NCI-H1694 (cell line): ENCODE data around the gene TXNDC15.
"Not testable (repeated sequence)": the region's sequence is repeated elsewhere in the genome, so short reads cannot be mapped to it uniquely, and the experiment has no call there.

Experiments used
- DNase-seq: peaks from one replicate; lab custom pipeline; 2025; lab: John Stamatoyannopoulos, UW

TXNDC15 gene

GRCh38 chr5:134878403-134878802, 4.2 kb downstream of the TXNDC15 start:
- no peak for DNase-seq

GRCh38 chr5:134879456-134879855, 5.3 kb downstream of the TXNDC15 start:
- DNase-seq: no peak

- DNase-seq: not testable (repeated sequence)
Observed at GRCh38 chr5:134880937-134881336, 6.8 kb downstream of the TXNDC15 start.

GRCh38 chr5:134881711-134882110, 7.5 kb downstream of the TXNDC15 start:
- DNase-seq: not testable (repeated sequence)

GRCh38 chr5:134887593-134888159, 13.5 kb downstream of the TXNDC15 start:
- DNase-seq: no peak

- DNase-seq: no peak
Observed at GRCh38 chr5:134889335-134889734, 15.2 kb downstream of the TXNDC15 start.

- no peak for DNase-seq
Observed at GRCh38 chr5:134891473-134891872, 17.3 kb downstream of the TXNDC15 start.

- no peak for DNase-seq
Observed at GRCh38 chr5:134892282-134892681, 18.1 kb downstream of the TXNDC15 start.

GRCh38 chr5:134892926-134893325, 18.8 kb downstream of the TXNDC15 start:
- DNase-seq: no peak

GRCh38 chr5:134893748-134894505, 19.8 kb downstream of the TXNDC15 start:
- no peak for DNase-seq

- DNase-seq: no peak
Observed at GRCh38 chr5:134902071-134902801, 28.1 kb downstream of the TXNDC15 start.

GRCh38 chr5:134904610-134905245, 30.6 kb downstream of the TXNDC15 start, which contains the start of gene PCBD2:
PCBD2 (plus strand) TSS chr5:134905131; CDS start chr5:134905140, 9 bp downstream.
- peak; percentile 78 for DNase-seq

GRCh38 chr5:134905246-134905996, 31.2 kb downstream of the TXNDC15 start:
- DNase-seq: peak; percentile 73

GRCh38 chr5:134906811-134907210, 32.6 kb downstream of the TXNDC15 start:
- DNase-seq: no peak

- not testable (repeated sequence) for DNase-seq
Observed at GRCh38 chr5:134910752-134911151, 36.6 kb downstream of the TXNDC15 start.

GRCh38 chr5:134911285-134912206, 37.4 kb downstream of the TXNDC15 start:
- DNase-seq: no peak

GRCh38 chr5:134913254-134913653, 39.1 kb downstream of the TXNDC15 start:
- DNase-seq: no peak

- DNase-seq: no peak
Observed at GRCh38 chr5:134913795-134914194, 39.6 kb downstream of the TXNDC15 start.

GRCh38 chr5:134917070-134917815, 43.1 kb downstream of the TXNDC15 start:
- DNase-seq: no peak

GRCh38 chr5:134918861-134919260, 44.7 kb downstream of the TXNDC15 start:
- DNase-seq: no peak
